ENCODE data around the gene MSGN1.

MSGN1 gene, protein sequence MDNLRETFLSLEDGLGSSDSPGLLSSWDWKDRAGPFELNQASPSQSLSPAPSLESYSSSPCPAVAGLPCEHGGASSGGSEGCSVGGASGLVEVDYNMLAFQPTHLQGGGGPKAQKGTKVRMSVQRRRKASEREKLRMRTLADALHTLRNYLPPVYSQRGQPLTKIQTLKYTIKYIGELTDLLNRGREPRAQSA

DNA sequence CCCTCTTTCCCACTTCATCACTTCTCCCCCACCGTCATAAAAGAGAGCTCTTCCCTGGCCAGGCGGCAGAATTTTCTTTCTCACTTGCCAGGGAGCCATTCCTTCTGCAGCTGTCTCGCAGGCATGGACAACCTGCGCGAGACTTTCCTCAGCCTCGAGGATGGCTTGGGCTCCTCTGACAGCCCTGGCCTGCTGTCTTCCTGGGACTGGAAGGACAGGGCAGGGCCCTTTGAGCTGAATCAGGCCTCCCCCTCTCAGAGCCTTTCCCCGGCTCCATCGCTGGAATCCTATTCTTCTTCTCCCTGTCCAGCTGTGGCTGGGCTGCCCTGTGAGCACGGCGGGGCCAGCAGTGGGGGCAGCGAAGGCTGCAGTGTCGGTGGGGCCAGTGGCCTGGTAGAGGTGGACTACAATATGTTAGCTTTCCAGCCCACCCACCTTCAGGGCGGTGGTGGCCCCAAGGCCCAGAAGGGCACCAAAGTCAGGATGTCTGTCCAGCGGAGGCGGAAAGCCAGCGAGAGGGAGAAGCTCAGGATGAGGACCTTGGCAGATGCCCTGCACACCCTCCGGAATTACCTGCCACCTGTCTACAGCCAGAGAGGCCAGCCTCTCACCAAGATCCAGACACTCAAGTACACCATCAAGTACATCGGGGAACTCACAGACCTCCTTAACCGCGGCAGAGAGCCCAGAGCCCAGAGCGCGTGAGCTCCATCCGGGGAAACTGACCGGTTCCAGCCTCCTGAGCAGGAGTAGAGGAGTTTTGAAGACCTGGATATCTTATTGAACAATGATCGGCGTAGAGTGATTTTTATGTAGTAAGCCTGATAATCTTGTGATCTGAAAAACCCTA is at the start of gene MSGN1:
Gene MSGN1, plus strand, starts transcription at position 65 of the 850 bp plus-strand sequence. Its CDS starts 59 bp downstream, at position 124.
- no peak within 1 kb of the TSS for H3K4me3 ChIP-seq (ENCODE audit: control insufficient read depth, low read depth, low read length)
- DNase-seq (ENCODE audit: low read depth): no peak
- TF ChIP-seq, protein P1, sequence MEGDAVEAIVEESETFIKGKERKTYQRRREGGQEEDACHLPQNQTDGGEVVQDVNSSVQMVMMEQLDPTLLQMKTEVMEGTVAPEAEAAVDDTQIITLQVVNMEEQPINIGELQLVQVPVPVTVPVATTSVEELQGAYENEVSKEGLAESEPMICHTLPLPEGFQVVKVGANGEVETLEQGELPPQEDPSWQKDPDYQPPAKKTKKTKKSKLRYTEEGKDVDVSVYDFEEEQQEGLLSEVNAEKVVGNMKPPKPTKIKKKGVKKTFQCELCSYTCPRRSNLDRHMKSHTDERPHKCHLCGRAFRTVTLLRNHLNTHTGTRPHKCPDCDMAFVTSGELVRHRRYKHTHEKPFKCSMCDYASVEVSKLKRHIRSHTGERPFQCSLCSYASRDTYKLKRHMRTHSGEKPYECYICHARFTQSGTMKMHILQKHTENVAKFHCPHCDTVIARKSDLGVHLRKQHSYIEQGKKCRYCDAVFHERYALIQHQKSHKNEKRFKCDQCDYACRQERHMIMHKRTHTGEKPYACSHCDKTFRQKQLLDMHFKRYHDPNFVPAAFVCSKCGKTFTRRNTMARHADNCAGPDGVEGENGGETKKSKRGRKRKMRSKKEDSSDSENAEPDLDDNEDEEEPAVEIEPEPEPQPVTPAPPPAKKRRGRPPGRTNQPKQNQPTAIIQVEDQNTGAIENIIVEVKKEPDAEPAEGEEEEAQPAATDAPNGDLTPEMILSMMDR (IDR thresholded peaks at IDR 0.05; ENCODE audit: control insufficient read depth, insufficient read depth, low read depth, low read length, missing control alignments): no peak

DNA sequence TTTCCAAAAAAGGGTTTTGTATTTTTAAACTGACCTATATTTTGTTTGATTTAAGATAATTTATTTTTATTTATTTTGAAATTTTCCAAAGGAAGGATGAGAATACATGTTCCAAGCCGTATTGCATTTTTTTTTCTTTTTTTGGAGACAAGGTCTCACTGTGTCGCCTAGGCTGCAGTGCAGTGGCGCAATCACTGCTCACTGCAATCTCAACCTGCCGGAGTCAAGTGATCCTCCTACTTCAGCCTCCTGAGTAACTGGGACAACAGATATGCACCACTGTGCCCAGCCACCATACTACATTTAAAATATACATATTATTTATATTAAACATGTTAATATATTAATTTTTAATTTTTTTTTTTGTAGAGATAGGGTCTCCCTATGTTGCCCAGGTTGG is 47.4 kb upstream of the MSGN1 start:
- no peak overlapping the region for H3K4me3 ChIP-seq (ENCODE audit: control insufficient read depth, low read depth, low read length)
- TF ChIP-seq, protein P1 (IDR thresholded peaks at IDR 0.05; ENCODE audit: control insufficient read depth, insufficient read depth, low read depth, low read length, missing control alignments): no peak
- no peak for DNase-seq (ENCODE audit: low read depth)

DNA sequence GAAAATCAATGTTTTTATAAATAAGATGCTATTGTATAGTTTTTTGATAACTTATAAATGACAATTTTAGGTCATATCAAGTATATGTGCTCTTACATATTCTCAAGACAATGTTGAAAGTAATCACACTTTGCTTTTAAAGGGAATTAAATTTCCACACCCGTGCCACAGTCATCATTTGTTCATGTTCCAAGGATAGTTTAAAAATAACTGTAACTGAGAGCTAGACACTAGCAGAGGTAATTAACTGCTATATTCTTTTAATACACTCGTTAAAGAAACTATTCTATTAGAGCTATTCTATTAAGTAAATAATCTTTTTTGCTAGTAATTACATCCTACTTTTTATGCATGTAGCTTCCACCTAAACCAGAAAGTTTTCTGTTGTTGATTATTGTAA is 44.3 kb upstream of the MSGN1 start:
- TF ChIP-seq, protein P1 (IDR thresholded peaks at IDR 0.05; ENCODE audit: control insufficient read depth, insufficient read depth, low read depth, low read length, missing control alignments): no peak
- DNase-seq (ENCODE audit: low read depth): no peak
- H3K4me3 ChIP-seq (ENCODE audit: control insufficient read depth, low read depth, low read length): no peak overlapping the region

DNA sequence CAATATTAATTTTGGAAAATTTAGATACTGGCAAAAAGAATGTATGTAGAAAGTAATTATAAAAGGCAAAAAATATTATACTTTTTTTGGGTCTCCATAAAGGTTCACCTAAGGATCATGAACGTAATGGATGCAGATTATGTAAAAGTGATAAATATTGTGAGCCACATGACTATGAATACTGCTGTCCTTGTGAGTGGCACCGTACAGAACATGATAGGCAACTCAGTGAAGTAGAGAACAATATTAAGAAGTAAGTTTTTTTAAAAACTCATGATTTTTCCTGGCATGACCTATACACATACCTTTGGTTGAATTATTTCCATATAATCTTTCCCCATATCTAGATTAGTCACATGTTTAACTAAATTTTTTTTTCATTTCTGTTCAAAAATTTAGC is 43.7 kb upstream of the MSGN1 start:
- DNase-seq (ENCODE audit: low read depth): no peak
- TF ChIP-seq, protein P1 (IDR thresholded peaks at IDR 0.05; ENCODE audit: control insufficient read depth, insufficient read depth, low read depth, low read length, missing control alignments): no peak
- H3K4me3 ChIP-seq (ENCODE audit: control insufficient read depth, low read depth, low read length): no peak overlapping the region

DNA sequence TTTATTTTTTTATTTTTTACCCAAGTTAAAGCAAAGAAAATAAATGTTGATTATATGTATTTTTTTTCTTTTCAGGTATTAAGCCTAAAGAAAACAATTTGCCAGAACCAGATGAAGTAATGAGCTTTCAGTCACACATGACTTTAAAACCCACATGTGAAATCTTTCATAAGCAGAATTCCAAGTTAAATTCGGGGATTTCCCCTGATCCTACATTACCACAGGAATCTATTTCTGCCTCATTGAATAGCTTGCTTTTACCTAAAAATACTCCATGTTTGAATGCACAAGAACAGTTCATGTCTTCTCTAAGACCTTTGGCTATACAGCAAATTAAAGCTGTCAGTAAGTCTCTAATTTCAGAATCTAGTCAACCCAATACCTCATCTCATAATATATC is 35.7 kb upstream of the MSGN1 start:
- TF ChIP-seq, protein P1 (IDR thresholded peaks at IDR 0.05; ENCODE audit: control insufficient read depth, insufficient read depth, low read depth, low read length, missing control alignments): no peak
- no peak for DNase-seq (ENCODE audit: low read depth)
- no peak overlapping the region for H3K4me3 ChIP-seq (ENCODE audit: control insufficient read depth, low read depth, low read length)

DNA sequence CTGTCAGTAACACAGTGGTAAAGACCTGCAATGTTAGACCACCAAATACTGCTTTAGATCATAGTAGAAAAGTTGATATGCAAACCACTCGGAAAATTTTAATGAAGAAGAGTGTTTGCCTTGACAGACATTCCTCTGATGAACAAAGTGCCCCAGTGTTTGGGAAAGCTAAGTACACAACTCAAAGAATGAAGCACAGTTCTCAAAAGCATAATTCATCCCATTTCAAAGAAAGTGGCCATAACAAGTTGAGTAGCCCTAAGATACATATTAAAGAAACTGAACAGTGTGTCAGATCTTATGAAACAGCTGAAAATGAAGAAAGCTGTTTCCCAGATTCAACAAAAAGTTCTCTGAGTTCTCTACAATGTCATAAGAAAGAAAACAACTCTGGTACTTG is 34.8 kb upstream of the MSGN1 start:
- H3K4me3 ChIP-seq (ENCODE audit: control insufficient read depth, low read depth, low read length): no peak overlapping the region
- TF ChIP-seq, protein P1 (IDR thresholded peaks at IDR 0.05; ENCODE audit: control insufficient read depth, insufficient read depth, low read depth, low read length, missing control alignments): no peak
- no peak for DNase-seq (ENCODE audit: low read depth)
